Measurements from ENCODE around the gene ADAM30. TPM values are rescaled to one million over a fixed set of nuclear protein-coding genes. Genes with fewer than 3 reads are reported as not detected.

ADAM30 gene
- total and polyA plus RNA-seq, 2 experiments from 2014 or later = not detected

- in situ Hi-C loops (cut with MboI) = no loop called here
- TF ChIP-seq EZH2 (IDR thresholded peaks at IDR 0.05; ENCODE audit: insufficient read depth, poor library complexity, severe bottlenecking) (no peak), EZH2phosphoT487 (IDR thresholded peaks at IDR 0.05; ENCODE audit: insufficient read depth, low read depth) (no peak)
- Histone ChIP-seq H4K20me1 (ENCODE audit: insufficient read depth) (no peaks in the 10 kb centered on the region), H3K4me3 (no peak overlapping the region), H3K79me2 (ENCODE audit: insufficient read depth) (no peaks in the 10 kb centered on the region), H3K27ac (no peak overlapping the region), H3K36me3 (ENCODE audit: low read depth) (no peaks in the 10 kb centered on the region), H2AFZ (no peak overlapping the region), H3K9me2 (ENCODE audit: insufficient read depth) (no peaks in the 10 kb centered on the region), H3K27me3 (replicated peaks; ENCODE audit: insufficient read depth) (no peaks in the 10 kb centered on the region), H3K9me3 (ENCODE audit: low read depth) (no peaks in the 10 kb centered on the region), H3F3A (ENCODE audit: insufficient read depth) (no peaks in the 10 kb centered on the region), H3K4me2 (ENCODE audit: unreplicated experiment) (no peak overlapping the region), H3K9ac (no peak overlapping the region), H3K4me1 (ENCODE audit: insufficient read depth) (peaks cover 8% of the 10 kb centered on the region)
- WGBS, 2 experiments (ENCODE audit: low coverage in 1 of 2, low lambda C conversion rate in 2 of 2, missing lambda C conversion rate in 2 of 2) = 49 to 52% methylated on average over 11 of the region's 11 CpGs
- peak; percentile 54 for DNase-seq
These were observed 10.2 kb downstream of the ADAM30 start for GRCh38 chr1:119885903-119886783.

- TF ChIP-seq EZH2phosphoT487 (IDR thresholded peaks at IDR 0.05; ENCODE audit: insufficient read depth, low read depth) (no peak), EZH2 (IDR thresholded peaks at IDR 0.05; ENCODE audit: insufficient read depth, poor library complexity, severe bottlenecking) (no peak)
- no peaks in the 10 kb centered on the region for H3F3A ChIP-seq (ENCODE audit: insufficient read depth)
- no peaks in the 10 kb centered on the region for H3K36me3 ChIP-seq (ENCODE audit: low read depth)
- H3K9me2 ChIP-seq (ENCODE audit: insufficient read depth) = no peaks in the 10 kb centered on the region
- 8 to 9% methylated on average over 2 of the region's 2 CpGs for whole genome bisulfite sequencing, 2 experiments (ENCODE audit: low coverage in 1 of 2, low lambda C conversion rate in 2 of 2, missing lambda C conversion rate in 2 of 2)
- H3K4me2 ChIP-seq (ENCODE audit: unreplicated experiment) = no peak overlapping the region
- in situ Hi-C loops (cut with MboI) = no loop called here
- no peaks in the 10 kb centered on the region for H3K27me3 ChIP-seq (replicated peaks; ENCODE audit: insufficient read depth)
- H3K9ac ChIP-seq = no peak overlapping the region
- no peak overlapping the region for H3K4me3 ChIP-seq
- peak; percentile 68 for DNase-seq
- peaks cover 8% of the 10 kb centered on the region for H3K4me1 ChIP-seq (ENCODE audit: insufficient read depth)
- no peaks in the 10 kb centered on the region for H3K79me2 ChIP-seq (ENCODE audit: insufficient read depth)
- H3K9me3 ChIP-seq (ENCODE audit: low read depth) = no peaks in the 10 kb centered on the region
- no peak overlapping the region for H3K27ac ChIP-seq
- H2AFZ ChIP-seq = no peak overlapping the region
- H4K20me1 ChIP-seq (ENCODE audit: insufficient read depth) = no peaks in the 10 kb centered on the region
These were observed 11.6 kb downstream of the ADAM30 start for GRCh38 chr1:119884711-119885110.

GRCh38 chr1:119883826-119884225, 12.5 kb downstream of the ADAM30 start:
- no peak for DNase-seq
- no peak overlapping the region for H3K9ac ChIP-seq
- no peaks in the 10 kb centered on the region for H3K27me3 ChIP-seq (replicated peaks; ENCODE audit: insufficient read depth)
- in situ Hi-C loops (cut with MboI) = no loop called here
- H4K20me1 ChIP-seq (ENCODE audit: insufficient read depth) = no peaks in the 10 kb centered on the region
- H3K4me2 ChIP-seq (ENCODE audit: unreplicated experiment) = no peak overlapping the region
- H3K36me3 ChIP-seq (ENCODE audit: low read depth) = no peaks in the 10 kb centered on the region
- no peaks in the 10 kb centered on the region for H3K9me3 ChIP-seq (ENCODE audit: low read depth)
- H3K4me1 ChIP-seq (ENCODE audit: insufficient read depth) = peaks cover 8% of the 10 kb centered on the region
- no peaks in the 10 kb centered on the region for H3F3A ChIP-seq (ENCODE audit: insufficient read depth)
- no peak for TF ChIP-seq EZH2 (IDR thresholded peaks at IDR 0.05; ENCODE audit: insufficient read depth, poor library complexity, severe bottlenecking)
- TF ChIP-seq EZH2phosphoT487 (IDR thresholded peaks at IDR 0.05; ENCODE audit: insufficient read depth, low read depth) = no peak
- WGBS, 2 experiments (ENCODE audit: low coverage in 1 of 2, low lambda C conversion rate in 2 of 2, missing lambda C conversion rate in 2 of 2) = 97 to 99% methylated on average over 3 of the region's 3 CpGs
- no peak overlapping the region for H3K4me3 ChIP-seq
- H3K79me2 ChIP-seq (ENCODE audit: insufficient read depth) = no peaks in the 10 kb centered on the region
- no peak overlapping the region for H3K27ac ChIP-seq
- H2AFZ ChIP-seq = no peak overlapping the region
- H3K9me2 ChIP-seq (ENCODE audit: insufficient read depth) = no peaks in the 10 kb centered on the region

GRCh38 chr1:119882132-119883049, 13.9 kb downstream of the ADAM30 start:
- H3K27ac ChIP-seq = no peak overlapping the region
- no peaks in the 10 kb centered on the region for H3F3A ChIP-seq (ENCODE audit: insufficient read depth)
- H3K27me3 ChIP-seq (replicated peaks; ENCODE audit: insufficient read depth) = no peaks in the 10 kb centered on the region
- H3K4me2 ChIP-seq (ENCODE audit: unreplicated experiment) = no peak overlapping the region
- peak; percentile 64 for DNase-seq
- in situ Hi-C loops (cut with MboI) = no loop called here
- TF ChIP-seq EZH2phosphoT487 (IDR thresholded peaks at IDR 0.05; ENCODE audit: insufficient read depth, low read depth) = no peak
- no peaks in the 10 kb centered on the region for H3K79me2 ChIP-seq (ENCODE audit: insufficient read depth)
- H3K36me3 ChIP-seq (ENCODE audit: low read depth) = no peaks in the 10 kb centered on the region
- H3K9me2 ChIP-seq (ENCODE audit: insufficient read depth) = no peaks in the 10 kb centered on the region
- 14 to 19% methylated on average over 5 of the region's 5 CpGs for WGBS, 2 experiments (ENCODE audit: low coverage in 1 of 2, low lambda C conversion rate in 2 of 2, missing lambda C conversion rate in 2 of 2)
- H2AFZ ChIP-seq = 0 out of 2 replicates have a peak overlapping the region, but pooled peaks have one; percentile 38
- no peaks in the 10 kb centered on the region for H4K20me1 ChIP-seq (ENCODE audit: insufficient read depth)
- no peak overlapping the region for H3K9ac ChIP-seq
- H3K9me3 ChIP-seq (ENCODE audit: low read depth) = no peaks in the 10 kb centered on the region
- peaks cover 8% of the 10 kb centered on the region for H3K4me1 ChIP-seq (ENCODE audit: insufficient read depth)
- H3K4me3 ChIP-seq = no peak overlapping the region

Measured in GM23248 (cell line).